GM10847 (cell line): Measurements from ENCODE around the gene FBXL12.

Source experiments
- POLR2A ChIP-seq: IDR thresholded peaks from 2 replicates; pipeline ENCODE4 v1.6.1; 2011; ENCODE audit not compliant: insufficient read length; ENCODE audit errors: extremely low read depth

FBXL12 gene

DNA sequence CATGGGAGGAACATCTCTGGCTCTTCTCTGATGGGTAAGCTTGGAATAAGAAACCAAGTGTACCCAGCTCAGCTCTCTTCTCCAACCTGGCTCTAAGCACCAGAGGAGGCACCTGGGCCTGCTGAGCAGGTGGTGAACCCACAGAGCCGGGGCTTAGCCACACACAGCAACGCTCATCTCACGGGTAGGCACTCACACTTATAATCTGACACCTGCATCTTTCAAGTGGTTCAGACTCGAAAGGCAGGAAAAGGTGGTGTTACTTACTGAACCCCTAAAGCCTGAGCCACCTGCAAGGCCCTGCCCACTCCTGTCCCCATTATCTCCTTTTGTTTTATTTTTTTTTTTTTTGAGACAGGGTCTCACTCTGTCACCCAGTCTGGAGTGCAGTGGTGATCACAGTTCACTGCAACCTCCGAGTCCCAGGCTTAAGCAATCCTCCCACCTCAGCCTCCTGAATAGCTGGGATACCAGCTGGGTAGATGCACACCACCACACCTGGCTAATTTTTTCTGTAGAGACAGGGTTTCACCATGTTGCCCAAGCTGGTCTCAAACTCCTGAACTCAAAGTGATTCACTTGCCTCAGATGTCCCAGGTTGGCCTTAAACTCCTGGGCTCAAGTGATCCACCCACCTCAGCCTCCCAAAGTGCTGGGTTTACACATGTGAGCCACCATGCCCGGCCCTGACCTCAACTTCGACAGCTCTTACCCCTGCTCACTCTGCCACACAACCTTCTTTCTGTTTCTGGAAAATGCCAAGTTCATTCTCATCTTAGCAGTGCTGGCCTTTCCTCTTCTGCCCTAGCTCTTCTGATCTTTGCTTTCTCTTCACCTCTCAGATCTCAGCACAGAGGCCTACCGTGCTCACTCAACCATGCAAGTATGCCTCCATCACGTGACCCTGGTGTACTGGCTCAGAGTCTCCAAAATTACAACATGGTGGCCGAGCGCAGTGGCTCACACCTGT lies 9.7 kb downstream of the FBXL12 start:
- no peak for TF ChIP-seq POLR2A

DNA sequence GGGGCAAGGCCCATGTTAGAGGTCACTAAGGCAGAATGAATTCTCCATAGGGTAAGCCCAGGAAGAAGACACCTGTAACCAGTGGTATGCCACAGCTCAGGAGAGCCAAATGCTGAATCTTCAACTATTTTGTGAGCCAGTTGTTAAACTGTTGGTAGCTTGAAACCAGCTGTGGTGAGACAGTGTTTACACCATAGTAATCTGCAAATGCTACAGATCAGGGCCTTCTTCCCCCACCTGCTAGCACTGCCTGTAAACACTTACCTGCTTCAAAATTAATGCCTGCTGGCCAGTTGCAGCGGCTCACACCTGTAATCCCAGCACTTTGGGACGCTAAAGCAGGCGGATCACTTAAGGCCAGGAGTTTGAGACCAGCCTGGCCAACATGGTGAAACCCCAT lies 12.1 kb downstream of the FBXL12 start:
- no peak for TF ChIP-seq POLR2A

DNA sequence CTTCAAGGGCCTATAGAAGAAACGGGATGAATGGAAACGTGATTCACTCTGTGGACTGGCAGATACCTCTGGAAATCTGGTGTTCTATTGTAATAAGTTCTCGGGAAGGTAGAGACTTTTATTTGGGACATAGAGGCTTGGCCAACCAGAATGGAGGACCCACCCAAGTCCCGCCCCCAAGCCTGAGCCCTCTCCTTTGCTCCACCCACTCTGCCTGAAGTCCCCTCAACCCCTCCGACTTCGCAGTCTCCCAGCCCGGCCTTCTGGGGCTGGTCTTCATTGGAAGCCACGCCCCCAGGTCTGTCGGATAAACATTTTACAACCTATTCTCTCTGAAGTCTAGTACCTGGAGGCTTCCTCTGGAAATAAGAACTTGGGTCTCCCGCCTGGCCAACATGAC lies 16.9 kb downstream of the FBXL12 start:
- no peak for TF ChIP-seq POLR2A

DNA sequence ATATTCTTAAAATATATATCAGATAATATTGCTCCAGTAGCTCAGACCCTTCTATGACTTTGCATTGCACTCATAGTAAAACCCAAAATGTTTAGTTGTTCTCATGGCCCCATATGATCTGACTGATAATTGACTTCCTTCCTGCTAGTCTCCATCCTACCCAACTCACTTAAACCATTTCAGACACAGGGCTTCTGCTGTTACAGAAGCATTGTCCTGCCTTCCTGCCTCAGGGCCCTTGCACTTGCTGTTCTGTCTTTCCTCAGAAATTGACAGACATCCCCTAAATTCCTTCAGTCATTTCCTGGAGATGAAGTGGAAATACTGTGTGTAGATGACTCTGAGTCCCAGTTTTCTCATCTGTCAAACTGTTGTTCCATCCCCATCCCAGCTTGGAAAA lies 19.7 kb downstream of the FBXL12 start:
- TF ChIP-seq POLR2A = no peak

DNA sequence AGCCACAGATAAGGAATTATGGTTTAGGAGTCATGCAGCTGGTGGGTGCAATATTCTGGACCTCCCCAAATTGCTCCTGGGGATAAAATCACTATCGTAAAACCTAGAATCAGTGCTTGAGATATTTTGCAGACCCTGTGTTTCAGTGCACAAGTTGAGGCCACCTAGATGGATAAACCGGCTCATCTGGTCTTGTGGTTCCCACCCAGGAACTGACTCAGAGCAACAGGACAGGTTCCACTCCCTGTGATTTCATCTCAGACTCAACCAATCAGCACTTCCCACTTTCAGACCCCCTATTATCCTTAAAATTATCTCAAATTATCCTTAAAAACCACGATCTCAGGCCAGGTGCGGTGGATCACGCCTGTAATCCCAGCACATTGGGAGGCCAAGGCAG lies 21.0 kb downstream of the FBXL12 start:
- TF ChIP-seq POLR2A = no peak

DNA sequence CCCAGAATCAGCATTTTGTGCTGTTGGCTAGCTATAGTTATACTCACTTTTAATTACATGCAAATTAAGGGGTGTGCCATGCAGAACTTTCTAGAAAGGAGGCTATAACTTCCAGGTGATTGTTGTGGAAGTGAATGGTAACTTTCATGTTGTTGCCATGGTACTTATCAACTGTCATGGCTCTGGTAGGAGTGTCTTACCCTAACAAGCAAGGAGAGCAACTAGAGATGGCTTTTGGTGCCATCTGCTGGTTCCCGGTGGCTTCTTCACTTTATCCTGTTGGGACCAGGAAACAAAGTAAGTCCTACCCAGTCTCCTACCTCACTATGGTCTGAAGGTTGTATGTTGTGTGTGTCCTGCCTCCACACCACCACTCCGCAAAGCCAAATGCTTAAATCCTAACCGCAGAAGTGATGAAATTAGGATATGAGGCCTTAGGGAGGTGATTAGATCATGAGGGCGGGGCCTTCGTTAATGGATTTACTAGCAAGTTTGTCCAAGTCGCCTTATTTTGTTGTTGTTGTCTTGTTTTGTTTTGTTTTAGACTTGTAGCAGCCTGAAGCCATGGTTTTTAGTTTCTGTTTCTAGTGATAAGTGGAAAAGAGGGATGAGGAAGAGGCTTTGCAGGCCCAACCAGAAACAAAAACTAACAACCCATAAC lies 22.6 kb downstream of the FBXL12 start:
- no peak for TF ChIP-seq POLR2A

DNA sequence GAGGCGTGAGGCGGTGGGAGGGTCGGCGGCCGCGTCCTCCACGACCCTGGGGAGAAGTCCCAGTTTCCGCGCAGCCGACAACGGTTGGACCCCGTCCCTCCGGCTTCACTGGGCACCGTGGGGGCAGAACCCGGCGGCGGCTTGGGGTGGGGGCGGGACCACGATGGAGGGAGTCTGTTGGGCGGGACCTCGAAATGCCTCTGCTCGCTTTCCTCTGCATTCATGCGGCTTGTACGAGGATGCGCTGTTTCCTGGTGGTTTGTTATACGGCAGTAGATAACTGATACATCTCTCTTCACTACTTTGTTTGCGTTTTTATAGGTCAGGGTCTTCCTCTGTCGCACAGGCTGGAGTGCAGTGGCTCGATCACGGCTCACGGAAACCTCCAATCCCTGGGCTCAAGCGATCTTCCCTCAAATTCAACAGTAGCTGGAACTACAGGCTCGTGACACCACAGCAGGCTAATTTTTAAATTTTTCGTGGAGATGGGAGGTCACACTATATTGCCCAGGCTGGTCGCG lies 25.7 kb downstream of the FBXL12 start:
- TF ChIP-seq POLR2A = no peak

DNA sequence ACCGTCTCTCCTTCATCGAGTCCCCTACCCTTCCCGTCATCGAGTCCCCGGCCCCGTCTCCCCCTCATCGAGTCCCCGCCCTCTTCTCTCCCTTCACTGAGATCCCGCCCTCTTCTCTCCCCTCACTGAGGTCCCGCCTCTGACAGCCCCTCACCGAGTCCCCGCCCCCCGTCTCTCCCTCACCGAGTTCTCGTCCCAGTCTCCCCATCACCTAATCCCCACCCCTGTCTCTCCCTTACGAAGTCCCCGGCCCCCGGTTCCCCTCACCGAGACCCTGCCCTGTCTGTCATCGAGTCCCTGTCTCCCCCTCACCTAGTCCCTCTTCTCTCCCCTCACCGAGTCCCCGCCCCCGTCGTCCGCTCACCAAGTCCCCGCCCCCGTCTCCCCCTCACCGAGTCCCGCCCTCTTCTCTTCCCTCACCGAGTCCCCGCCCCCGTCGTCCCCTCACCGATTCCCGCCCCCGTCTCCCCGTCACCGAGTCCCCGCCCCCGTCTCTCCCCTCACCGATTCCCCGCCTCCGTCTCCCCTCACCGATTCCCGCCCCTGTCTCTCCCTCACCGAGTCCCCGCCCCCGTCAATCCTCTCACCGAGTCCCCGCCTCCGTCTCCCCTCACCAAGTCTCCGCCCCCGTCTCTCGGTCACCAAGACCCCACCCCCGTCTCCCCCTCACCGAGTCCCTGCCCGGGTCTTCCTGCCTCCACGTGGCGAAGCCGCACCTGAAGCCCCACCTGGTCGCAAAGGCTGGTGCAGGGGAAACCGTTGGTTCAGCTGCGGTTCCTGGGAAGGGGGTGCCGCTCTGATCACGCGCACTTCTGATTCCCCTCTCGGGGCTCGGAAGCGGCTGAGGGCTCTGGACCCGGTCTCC lies 26.4 kb downstream of the FBXL12 start:
- TF ChIP-seq POLR2A = no peak

DNA sequence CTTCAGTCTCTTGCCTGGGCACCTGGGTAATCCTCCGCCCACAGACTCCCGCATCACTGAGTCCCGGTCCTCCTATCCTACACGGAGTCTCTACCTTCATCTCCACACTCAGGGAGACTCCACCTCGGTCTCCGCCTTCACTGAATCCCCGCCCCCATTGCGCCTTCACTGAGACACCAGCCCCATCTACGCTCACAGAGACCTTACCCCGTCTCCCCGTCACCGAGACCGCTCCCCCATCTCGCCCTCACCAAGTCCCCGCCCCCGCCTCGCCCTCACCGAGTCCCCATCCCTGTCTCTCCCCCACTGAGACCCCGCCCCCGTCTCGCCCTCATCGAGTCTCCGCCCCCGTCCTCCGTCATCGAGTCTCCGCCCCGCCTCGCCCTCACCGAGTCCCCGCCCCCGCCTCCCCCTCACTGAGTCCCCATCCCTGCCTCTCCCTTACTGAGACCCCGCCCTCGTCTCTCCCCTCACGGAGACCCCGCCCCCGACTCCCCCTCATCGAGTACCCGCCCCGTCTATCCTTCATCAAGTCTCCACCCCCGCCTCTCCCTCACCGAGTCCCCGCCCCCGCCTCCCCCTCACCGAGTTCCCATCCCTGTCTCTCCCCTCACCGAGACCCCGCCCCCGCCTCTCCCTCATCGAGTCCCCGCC lies 27.2 kb downstream of the FBXL12 start:
- no peak for TF ChIP-seq POLR2A

DNA sequence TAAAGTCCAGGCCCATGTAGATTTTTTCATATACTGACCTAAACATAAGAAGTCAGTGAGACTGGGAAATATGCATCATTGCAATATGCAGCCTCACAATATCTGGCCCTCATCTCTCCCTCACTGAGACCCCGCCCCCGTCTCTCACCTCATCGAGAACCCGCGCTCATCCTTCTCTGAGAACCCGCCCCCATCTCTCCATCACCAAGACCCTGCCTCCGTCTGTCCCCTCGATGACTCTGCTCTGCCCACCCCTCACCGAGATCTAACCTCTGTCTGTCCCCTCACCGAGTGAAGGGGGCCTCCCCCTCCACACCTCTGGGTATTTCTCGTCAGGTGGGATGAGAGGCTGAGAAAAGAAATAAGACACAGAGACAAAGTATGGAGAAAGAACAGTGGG lies 29.8 kb downstream of the FBXL12 start:
- TF ChIP-seq POLR2A = no peak

DNA sequence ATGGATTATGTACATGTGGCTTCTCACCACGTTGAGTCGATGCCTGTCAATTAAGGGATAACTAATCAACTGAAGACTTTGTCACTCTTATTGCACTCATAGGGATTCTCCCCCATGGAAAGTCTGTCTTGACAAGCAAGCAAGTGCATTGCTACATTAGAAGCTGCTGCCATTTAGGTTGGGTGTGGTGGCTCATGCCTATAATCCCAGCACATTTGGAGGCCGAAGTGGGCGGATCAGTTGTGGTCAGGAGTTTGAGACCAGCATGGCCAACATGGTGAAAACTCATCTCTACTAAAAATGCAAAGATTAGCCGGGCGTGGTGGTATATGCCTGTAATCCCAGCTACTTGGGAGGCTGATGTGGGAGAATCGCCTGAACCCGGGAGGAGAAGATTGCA lies 32.1 kb downstream of the FBXL12 start:
- TF ChIP-seq POLR2A = no peak

DNA sequence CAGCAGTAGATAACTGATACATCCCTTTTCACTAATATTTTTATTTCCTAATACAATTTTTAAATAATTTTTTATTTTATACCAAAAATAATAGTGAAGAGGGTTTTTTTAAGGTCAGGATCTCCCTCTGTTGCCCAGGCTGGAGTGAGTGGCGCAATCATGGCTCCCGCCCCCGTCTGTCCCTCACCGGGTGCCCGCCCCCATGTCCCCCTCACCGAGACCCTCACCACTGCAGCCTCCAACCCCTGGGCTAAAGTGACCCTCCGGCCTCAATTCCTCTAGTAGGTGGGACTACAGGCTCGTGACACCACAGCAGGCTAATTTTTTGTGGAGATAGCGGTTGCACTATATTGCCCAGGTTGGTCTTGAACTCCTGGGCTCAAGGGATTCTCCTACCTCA lies 32.5 kb downstream of the FBXL12 start:
- no peak for TF ChIP-seq POLR2A

DNA sequence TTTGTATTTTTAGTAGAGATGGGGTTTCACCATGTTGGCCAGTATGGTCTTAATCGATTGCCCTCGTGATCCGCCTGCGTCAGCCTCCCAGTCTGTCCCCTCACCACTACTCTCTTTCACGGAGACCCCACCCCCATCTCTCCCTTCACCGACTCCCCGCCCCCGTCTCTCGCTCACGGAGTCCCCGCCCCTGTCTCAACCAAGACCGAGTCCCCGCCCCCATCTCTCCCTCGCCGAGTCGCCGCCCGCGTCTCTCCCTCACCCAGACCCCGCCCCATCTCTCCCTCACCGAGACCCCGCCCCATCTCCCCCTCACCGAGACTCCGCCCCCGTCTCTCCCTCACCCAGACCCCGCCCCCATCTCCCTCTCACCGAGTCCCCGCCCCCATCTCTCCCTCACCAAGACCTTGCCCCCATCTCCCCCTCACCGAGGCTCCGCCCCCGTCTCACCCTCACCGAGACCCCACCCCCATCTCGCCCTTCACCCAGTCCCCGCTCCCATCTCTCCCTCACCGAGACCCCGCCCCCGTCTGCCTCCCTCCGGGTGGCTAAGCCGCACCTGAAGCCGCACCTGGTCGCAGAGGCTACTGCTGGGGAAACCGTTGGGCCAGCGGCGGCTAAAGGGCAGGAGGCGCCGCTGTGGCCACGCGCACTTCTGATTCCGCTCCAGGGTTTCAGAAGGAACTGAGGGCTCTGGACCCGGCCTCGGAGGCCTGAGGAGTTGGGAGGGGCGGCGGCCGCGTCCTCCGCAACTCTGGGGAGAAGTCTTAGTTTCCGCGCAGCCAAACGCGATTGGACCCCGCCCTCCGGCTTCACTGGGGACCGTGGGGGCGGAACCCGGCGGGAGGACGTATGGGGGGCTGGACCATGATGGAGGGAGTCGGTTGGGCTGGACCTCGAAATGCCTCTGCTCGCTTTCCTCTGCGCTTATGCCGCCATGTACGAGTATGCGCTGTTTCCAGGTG lies 33.2 kb downstream of the FBXL12 start:
- peak; percentile 41 for TF ChIP-seq POLR2A

DNA sequence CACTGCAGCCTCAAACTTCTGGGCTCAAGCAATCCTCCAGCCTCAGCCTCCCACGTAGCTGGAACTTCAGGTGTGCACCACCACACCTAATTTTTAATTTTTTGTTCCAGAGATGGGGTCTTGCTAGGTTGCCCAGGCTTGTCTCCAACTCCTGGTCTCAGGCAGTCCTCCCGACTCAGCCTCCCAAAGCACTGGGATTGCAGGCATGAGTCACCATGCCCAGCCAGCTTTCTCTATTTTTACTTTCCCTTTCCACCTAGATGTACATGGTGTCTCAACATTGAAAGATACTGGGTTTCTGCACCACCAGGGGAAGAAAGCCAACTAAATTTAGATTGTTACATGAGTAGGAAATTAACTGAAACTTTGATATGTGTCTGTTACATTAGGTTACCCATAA lies 36.5 kb downstream of the FBXL12 start:
- TF ChIP-seq POLR2A = no peak
